Neural cell (in vitro differentiated cells): ENCODE measurements around the gene KCNQ5. TPM values are rescaled to one million over a fixed set of nuclear protein-coding genes. Genes with fewer than 3 reads are reported as not detected.

ENCODE experiments used
- H2AFZ ChIP-seq: fragments of 200-600, 300-800 bp; sonication (generic), shearing (Covaris generic); 2 replicates; pipeline ENCODE4 v1.6.0; 2014; ENCODE audit warnings: low read depth, mild to moderate bottlenecking, antibody characterized with exemption, low read length, moderate library complexity
- H3F3A ChIP-seq: fragments of 200-600 bp; shearing (Covaris generic); 2 replicates; pipeline ENCODE4 v1.6.1; 2016; ENCODE audit warnings: mild to moderate bottlenecking, moderate library complexity, mixed read lengths, antibody characterized with exemption, low read length; ENCODE audit not compliant: insufficient read depth, poor library complexity, severe bottlenecking
- H3K27ac ChIP-seq: fragments of 200-600, 300-800 bp; sonication (generic), shearing (Covaris generic); 2 replicates; pipeline ENCODE4 v1.5.1; 2014; ENCODE audit warnings: mild to moderate bottlenecking, low read length, moderate library complexity
- H3K27me3 ChIP-seq: fragments of 300-800, 200-600 bp; sonication (generic), shearing (Covaris generic); 2 replicates; pipeline ENCODE4 v1.6.0; 2014; ENCODE audit warnings: mild to moderate bottlenecking, low read depth, low read length, moderate library complexity; ENCODE audit not compliant: insufficient read depth
- H3K36me3 ChIP-seq: fragments of 300-800, 200-600 bp; sonication (generic), shearing (Covaris generic); 2 replicates; pipeline ENCODE4 v1.5.1; 2014; ENCODE audit warnings: mild to moderate bottlenecking, antibody characterized with exemption, low read length, moderate library complexity; ENCODE audit not compliant: insufficient read depth
- H3K4me2 ChIP-seq: fragments of 300-800, 200-600 bp; sonication (generic), shearing (Covaris generic); 2 replicates; pipeline ENCODE4 v1.6.0; 2014; ENCODE audit warnings: mild to moderate bottlenecking, low read length
- H3K4me3 ChIP-seq: fragments of 300-800, 200-600 bp; sonication (generic), shearing (Covaris generic); 2 replicates; pipeline ENCODE4 v1.5.1; 2014; ENCODE audit warnings: mild to moderate bottlenecking, low read length, moderate library complexity
- H3K79me2 ChIP-seq: fragments of 200-600 bp; shearing (Covaris generic); replicated peaks from 2 replicates; pipeline ENCODE4 v1.6.0; 2014; ENCODE audit warnings: mild to moderate bottlenecking, low read length, moderate library complexity; ENCODE audit not compliant: insufficient read depth
- H3K9ac ChIP-seq: fragments of 300-800, 200-600 bp; sonication (generic), shearing (Covaris generic); 2 replicates; pipeline ENCODE4 v1.6.1; 2016; ENCODE audit warnings: mild to moderate bottlenecking, low read length, mixed read lengths
- H3K9me2 ChIP-seq: fragments of 200-600 bp; shearing (Covaris generic); 2 replicates; pipeline ENCODE4 v1.6.1; 2016; ENCODE audit warnings: mild to moderate bottlenecking, low read length, mixed read lengths; ENCODE audit not compliant: insufficient read depth
- H3K9me3 ChIP-seq: fragments of 200-600, 300-800 bp; sonication (generic), shearing (Covaris generic); 2 replicates; pipeline ENCODE4 v1.6.1; 2016; ENCODE audit warnings: mild to moderate bottlenecking, mixed run types, low read length, moderate library complexity, mixed read lengths
- H4K20me1 ChIP-seq: fragments of 200-600 bp; shearing (Covaris generic); 2 replicates; pipeline ENCODE4 v1.6.1; 2016; ENCODE audit warnings: mild to moderate bottlenecking, mixed run types; ENCODE audit not compliant: insufficient read depth
- EP300 ChIP-seq: fragments of 450-650 bp; conservative IDR thresholded peaks from 2 replicates; pipeline ENCODE4 v1.6.1; 2014; ENCODE audit warnings: antibody characterized with exemption, mild to moderate bottlenecking, moderate library complexity; ENCODE audit not compliant: poor library complexity, severe bottlenecking
- EZH2 ChIP-seq: fragments of 200-600, 300-800 bp; shearing (Covaris generic), sonication (generic); IDR thresholded peaks from 2 replicates; pipeline ENCODE4 v1.6.1; 2014; ENCODE audit warnings: antibody characterized with exemption, low read length, borderline replicate concordance, mild to moderate bottlenecking; ENCODE audit not compliant: insufficient read depth, poor library complexity, severe bottlenecking
- MXI1 ChIP-seq: fragments of 450-650 bp; conservative IDR thresholded peaks from 2 replicates; pipeline ENCODE4 v1.6.1; 2014; ENCODE audit warnings: antibody characterized with exemption, mild to moderate bottlenecking; ENCODE audit not compliant: poor library complexity, severe bottlenecking
- POLR2AphosphoS5 ChIP-seq: IDR thresholded peaks from 2 replicates; pipeline ENCODE4 v1.6.1; 2012
- RAD21 ChIP-seq: fragments of 450-650 bp; conservative IDR thresholded peaks from 2 replicates; pipeline ENCODE4 v1.6.1; 2014; ENCODE audit warnings: antibody characterized with exemption, mild to moderate bottlenecking, moderate library complexity
- REST ChIP-seq: IDR thresholded peaks from 2 replicates; pipeline ENCODE4 v1.6.1; 2012; ENCODE audit warnings: borderline replicate concordance
- SMC3 ChIP-seq: fragments of 450-650 bp; conservative IDR thresholded peaks from 2 replicates; pipeline ENCODE4 v1.6.1; 2014; ENCODE audit warnings: antibody characterized with exemption, mild to moderate bottlenecking, moderate library complexity; ENCODE audit not compliant: poor library complexity
- TAF1 ChIP-seq: IDR thresholded peaks from 2 replicates; pipeline ENCODE4 v1.6.1; 2012; ENCODE audit warnings: low read depth
- polyA plus RNA-seq: library from polyadenylated mRNA; depleted of rRNA; stranded (reverse); fragments of >200 nt; gene quantifications from 2 replicates; pipeline ENCODE4 v1.2.3, GENCODE V29; 2014
- TF ChIP-seq, protein P1 (sequence below): fragments of 450-650 bp; IDR thresholded peaks from 2 replicates; pipeline ENCODE4 v1.5.1; 2014; ENCODE audit warnings: antibody characterized with exemption, mild to moderate bottlenecking, moderate library complexity; ENCODE audit not compliant: poor library complexity, severe bottlenecking

KCNQ5 gene
- polyA plus RNA-seq, 1 donor from 2014 or later, result 0.30 TPM

- Histone ChIP-seq H3K79me2 (no peaks in the 10 kb centered on the region), H3K27ac (no peak overlapping the region), H3K4me2 (no peak overlapping the region), H2AFZ (no peak overlapping the region), H3F3A (no peaks in the 10 kb centered on the region), H3K36me3 (no peaks in the 10 kb centered on the region), H4K20me1 (no peaks in the 10 kb centered on the region), H3K4me3 (no peak overlapping the region), H3K9me3 (no peaks in the 10 kb centered on the region), H3K27me3 (no peaks in the 10 kb centered on the region), H3K9me2 (no peaks in the 10 kb centered on the region), H3K9ac (no peak overlapping the region)
- TF ChIP-seq EP300 (no peak), TAF1 (no peak), MXI1 (no peak), REST (no peak), SMC3 (no peak), RAD21 (no peak), POLR2AphosphoS5 (no peak), EZH2 (no peak)
- TF ChIP-seq, protein P1, sequence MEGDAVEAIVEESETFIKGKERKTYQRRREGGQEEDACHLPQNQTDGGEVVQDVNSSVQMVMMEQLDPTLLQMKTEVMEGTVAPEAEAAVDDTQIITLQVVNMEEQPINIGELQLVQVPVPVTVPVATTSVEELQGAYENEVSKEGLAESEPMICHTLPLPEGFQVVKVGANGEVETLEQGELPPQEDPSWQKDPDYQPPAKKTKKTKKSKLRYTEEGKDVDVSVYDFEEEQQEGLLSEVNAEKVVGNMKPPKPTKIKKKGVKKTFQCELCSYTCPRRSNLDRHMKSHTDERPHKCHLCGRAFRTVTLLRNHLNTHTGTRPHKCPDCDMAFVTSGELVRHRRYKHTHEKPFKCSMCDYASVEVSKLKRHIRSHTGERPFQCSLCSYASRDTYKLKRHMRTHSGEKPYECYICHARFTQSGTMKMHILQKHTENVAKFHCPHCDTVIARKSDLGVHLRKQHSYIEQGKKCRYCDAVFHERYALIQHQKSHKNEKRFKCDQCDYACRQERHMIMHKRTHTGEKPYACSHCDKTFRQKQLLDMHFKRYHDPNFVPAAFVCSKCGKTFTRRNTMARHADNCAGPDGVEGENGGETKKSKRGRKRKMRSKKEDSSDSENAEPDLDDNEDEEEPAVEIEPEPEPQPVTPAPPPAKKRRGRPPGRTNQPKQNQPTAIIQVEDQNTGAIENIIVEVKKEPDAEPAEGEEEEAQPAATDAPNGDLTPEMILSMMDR, result no peak
Measured at GRCh38 chr6:72760114-72760793, 138.4 kb downstream of the KCNQ5 start.

DNA sequence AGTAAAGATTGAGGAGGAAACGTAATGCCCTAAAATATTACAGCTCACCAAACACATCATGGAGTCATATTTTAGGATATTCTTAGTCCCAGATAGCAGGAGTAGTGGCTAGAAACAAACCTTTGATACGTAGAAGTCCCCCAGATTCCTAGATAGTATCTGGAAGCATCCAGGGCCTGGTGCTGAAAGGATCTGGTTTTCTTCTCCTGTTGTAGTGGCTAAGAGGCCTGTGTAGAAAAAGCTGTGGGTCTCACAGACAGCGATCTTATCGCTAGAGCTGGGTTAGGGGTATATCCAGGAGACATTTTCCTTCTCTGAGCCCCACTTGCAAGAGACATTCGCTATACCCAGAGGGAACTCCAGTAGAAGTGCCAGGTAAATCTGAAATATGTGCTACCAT lies 139.9 kb downstream of the KCNQ5 start:
- Histone ChIP-seq H3F3A (no peaks in the 10 kb centered on the region), H3K4me3 (no peak overlapping the region), H3K9ac (no peak overlapping the region), H3K9me3 (no peaks in the 10 kb centered on the region), H2AFZ (no peak overlapping the region), H3K4me2 (no peak overlapping the region), H3K27me3 (no peaks in the 10 kb centered on the region), H4K20me1 (no peaks in the 10 kb centered on the region), H3K27ac (no peak overlapping the region), H3K36me3 (no peaks in the 10 kb centered on the region), H3K79me2 (no peaks in the 10 kb centered on the region), H3K9me2 (no peaks in the 10 kb centered on the region)
- TF ChIP-seq SMC3 (no peak), MXI1 (no peak), EP300 (no peak), TAF1 (no peak), POLR2AphosphoS5 (no peak), EZH2 (no peak), RAD21 (no peak), REST (no peak)
- TF ChIP-seq, protein P1, result no peak
